CD1c-positive myeloid dendritic cell (primary cell): ENCODE data around the gene SRGAP2C.
A peak's percentile ranks its signal among the peaks of the same experiment; 100 is the strongest.
"Not testable (repeated sequence)": the region's sequence is repeated elsewhere in the genome, so short reads cannot be mapped to it uniquely, and the experiment has no call there.

ENCODE experiments used
- DNase-seq: peaks from one replicate; pipeline ENCODE4 v3.0.0-alpha.2; 2016; ENCODE audit errors: extremely low spot score

SRGAP2C gene

DNA sequence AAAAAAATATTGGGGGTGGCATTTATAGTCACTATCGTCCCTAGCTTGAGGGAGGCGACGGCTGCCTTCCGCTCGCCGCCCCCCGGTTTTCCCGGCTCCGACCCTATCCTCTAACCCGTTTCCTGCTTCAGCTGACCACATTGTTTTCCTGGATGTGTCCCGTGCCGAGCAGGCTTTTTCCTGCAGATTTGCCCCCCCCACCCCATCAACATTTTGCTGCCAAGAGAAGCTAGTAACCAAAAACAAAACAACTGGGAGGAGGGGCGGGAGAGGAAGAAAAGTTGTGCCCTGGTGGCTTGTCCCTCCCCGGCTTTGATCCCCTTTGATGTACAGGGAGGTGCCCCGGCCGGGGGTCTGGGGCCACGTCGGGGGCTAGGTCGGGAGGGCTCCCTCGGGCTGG lies 1.4 kb downstream of the SRGAP2C start:
- not testable (repeated sequence) for DNase-seq

- not testable (repeated sequence) for DNase-seq
Observed at GRCh38 chr1:121187914-121188313, 3.1 kb downstream of the SRGAP2C start.

DNA sequence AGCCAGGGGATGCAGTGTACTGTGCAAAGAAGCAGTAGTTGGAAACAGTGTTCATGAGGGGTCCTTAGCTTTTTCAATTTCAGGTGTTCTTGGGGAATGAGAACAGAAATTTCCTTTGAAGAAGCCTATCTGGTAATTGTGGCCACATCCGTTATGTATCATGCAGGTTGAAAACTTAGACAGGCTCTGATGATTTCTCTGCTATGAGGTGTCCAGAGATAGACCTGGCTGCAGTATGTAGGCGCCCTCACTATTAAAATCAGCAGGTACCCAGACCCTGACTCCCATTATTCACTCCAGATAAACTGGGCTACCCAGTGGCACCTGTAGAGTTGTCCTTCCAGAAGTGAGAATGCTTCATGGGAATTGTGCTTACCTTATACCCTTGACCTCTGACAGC lies 7.7 kb downstream of the SRGAP2C start:
- not testable (repeated sequence) for DNase-seq

DNA sequence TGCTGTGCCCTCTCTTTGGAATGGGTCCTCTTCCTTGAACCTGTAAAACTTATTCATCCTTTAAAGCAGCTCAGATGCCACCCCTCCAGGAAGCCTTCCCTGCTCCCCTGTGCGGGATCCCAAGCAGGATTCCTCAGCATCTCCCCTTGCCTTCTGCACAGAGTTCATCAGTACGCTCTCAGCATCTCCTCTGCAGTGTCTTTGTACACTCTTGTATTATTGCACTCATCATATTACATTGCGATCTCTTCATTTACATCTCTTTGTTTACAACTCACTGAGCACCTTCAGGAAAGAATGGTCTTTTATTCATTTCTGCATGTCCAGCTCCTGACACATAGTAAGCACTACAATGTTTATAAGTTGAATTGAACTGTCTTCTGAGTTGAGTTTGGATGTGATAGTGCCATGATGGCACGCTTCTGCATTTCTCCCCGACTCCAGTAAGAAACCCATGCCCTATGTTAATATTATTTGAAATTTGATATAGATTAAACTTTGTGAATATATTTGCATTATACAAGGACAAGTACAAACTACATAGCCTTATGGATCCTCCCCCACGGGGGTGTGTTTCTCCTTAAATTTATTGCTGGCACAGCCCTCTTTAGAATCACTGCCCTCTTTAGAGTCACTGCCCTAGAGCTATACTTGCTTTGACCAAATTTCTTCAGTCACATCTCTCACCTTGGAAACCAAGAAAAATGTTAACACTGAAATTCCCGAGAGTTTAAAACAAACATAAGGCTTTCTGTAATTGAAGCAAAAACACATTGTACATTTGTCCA lies 12.5 kb downstream of the SRGAP2C start:
- DNase-seq: not testable (repeated sequence)

GRCh38 chr1:121199763-121200162 lies 15.0 kb downstream of the SRGAP2C start:
- not testable (repeated sequence) for DNase-seq

DNA sequence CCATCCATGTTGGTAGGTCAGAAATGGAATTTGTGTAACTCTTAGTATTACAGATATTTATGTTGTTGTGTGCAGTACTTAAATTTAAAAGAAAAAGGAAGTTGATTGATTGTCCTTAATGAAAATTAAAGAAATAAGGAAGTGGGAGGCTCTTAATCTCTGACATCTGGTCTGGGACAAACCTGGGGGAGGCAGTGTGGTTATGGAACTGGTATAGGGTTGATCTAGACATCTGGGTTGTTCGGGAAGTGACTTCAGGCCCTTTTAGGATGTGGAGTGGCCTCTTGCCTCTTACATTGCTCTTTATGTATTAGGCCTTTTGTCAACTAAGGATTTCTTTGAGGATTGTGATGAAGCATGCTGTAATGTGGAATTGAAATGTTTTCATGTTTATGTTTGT lies 15.5 kb downstream of the SRGAP2C start:
- DNase-seq: not testable (repeated sequence)

DNA sequence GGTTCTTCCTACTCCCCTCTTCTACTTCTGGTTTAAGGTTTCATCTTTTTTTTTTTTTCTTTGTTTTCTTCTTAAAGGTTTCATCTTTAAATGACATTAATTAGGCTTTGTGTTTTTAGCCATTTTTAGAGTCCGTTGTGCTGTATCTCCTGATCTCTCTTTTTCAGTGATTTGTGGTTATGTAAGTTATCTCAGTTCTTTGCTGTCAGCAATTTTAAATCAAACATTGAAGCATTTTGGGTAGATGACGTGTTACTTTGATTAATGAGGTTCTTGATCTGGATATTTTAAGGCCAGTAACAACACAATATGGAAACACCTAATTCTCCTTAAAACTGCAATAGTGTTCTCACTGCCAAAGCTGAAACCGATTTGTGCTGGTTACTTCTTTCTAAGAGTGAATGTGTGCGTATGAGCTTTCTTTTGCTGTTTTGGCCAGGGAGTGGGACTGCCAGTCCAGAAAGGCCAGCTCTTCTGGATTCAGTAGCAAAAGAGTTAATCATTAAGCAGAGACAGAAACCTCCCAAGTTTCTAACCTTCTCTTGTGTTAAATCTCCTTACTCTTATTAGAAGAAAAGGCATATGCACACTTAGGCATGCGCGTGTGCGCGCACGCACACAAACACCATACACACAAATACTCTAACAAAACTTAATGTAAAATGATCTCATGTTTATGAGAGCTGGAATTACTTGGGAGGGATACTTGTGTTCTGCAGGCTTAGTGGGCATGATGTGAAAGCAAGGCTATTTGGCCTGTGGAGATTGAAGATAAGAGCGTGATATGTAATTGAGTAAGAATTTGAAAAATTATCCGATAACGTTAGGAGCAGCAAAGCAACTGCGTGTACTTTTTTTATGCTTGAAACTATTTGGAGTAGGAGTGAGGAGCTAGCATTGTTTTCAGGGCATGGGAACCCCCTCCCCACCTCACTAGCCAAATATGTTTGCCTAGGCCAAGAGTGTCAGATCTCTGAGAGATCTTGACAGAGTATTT lies 16.5 kb downstream of the SRGAP2C start:
- not testable (repeated sequence) for DNase-seq

- DNase-seq: not testable (repeated sequence)
Observed at GRCh38 chr1:121202986-121203385, 18.2 kb downstream of the SRGAP2C start.

DNA sequence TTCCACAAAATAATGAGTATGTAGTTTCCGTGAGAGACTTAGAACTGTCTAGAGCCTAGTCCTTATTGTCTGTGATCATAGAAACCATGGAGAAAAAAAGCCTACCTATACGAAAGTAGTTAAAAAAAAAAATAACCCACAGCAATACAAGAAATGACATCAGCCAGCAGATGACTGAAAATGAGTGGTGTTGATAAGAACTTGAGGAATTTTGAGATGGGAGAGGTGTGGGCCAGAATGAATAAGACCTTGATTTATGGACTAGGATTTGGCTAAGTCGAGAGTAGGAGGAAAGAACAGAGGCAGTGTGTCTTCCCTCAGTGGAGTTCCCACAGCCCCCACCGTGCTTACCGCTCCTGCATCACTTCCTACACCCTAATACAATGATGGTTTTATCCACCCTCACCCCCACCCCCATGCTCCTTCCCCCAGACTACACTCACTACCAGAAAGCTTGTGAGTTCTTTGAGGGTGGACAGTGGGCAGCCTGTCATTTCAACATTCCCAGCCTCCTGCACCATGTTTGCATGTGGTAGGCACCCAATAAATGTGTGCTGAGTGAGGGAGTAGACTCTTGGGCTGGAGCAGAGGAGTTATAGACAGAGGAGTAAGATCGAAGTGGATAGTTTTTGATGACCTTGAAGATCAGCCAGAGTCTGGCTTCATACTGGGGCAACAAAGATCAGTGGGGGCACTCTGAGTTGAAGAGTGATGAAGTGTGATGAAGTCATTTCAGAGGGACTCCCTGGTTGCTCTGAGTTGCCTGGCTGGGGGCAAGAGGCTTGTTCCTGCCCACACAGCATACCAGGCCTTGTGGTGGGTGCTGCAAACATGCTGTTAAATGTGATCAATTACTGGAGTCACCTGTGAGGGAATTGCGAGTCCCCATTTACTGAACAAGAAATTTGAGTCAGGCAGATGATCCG lies 21.3 kb downstream of the SRGAP2C start:
- DNase-seq: not testable (repeated sequence)

GRCh38 chr1:121207328-121207727 lies 22.6 kb downstream of the SRGAP2C start:
- not testable (repeated sequence) for DNase-seq

GRCh38 chr1:121208375-121208774 lies 23.6 kb downstream of the SRGAP2C start:
- not testable (repeated sequence) for DNase-seq

DNA sequence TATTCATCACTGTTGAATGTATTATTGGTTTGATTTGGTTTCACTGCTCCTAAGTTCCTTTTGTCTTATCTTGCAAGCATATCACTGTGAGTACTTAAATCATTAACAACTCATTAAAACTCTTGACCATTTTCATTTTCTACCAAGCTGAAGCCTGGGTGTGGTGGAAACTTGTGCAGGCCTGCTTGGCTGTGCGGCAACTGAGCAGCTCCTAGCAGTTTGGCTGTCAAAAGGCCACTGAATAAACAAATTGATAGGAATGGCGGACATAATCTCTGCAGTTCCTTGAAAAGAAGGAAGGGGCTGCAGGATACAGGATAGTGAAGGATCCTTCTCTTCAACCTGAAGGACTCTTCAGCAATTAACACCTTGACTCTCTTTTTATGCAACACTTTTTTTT lies 26.0 kb downstream of the SRGAP2C start:
- not testable (repeated sequence) for DNase-seq

DNA sequence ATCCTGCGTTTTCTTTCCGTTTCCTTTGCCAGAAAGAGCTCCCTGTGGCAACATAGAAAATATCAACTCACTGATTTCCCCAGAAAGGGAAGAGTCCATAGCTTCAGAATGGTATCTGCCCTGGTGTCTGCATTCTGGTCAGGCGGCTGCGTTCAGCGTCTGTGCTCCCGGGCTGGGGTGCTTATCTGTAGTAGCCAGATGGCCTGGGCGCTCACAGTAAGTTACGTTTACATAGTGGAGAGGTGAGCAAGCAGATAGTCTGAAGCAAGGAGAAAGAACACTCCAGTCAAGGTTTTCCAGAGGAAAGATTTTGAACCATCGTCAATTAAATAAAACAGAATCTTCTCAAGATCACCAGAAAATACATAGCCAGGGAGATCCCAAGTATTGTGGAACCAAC lies 28.7 kb downstream of the SRGAP2C start:
- not testable (repeated sequence) for DNase-seq

GRCh38 chr1:121214544-121215156 lies 29.9 kb downstream of the SRGAP2C start:
- DNase-seq: not testable (repeated sequence)

GRCh38 chr1:121215699-121216417 lies 31.1 kb downstream of the SRGAP2C start:
- DNase-seq: not testable (repeated sequence)

DNA sequence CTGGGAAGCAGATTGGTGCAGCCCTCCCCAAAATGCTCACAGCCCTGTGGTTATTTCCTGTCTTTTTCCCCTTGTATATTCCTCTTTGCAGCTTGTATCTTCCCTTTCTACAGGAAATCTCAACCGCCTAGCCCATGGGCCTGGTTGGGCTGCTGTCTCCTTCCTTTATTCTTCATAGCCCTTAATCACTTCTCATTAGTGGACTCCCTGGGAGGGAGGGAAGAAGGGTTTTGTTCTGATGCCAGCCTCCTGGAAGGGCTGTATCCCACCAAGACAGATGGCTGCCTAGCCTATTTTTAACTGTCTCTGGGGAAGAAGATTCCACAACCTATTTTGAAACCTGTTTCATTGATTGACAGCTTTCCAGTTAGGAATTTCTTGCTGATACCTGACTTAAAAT lies 31.9 kb downstream of the SRGAP2C start:
- not testable (repeated sequence) for DNase-seq

DNA sequence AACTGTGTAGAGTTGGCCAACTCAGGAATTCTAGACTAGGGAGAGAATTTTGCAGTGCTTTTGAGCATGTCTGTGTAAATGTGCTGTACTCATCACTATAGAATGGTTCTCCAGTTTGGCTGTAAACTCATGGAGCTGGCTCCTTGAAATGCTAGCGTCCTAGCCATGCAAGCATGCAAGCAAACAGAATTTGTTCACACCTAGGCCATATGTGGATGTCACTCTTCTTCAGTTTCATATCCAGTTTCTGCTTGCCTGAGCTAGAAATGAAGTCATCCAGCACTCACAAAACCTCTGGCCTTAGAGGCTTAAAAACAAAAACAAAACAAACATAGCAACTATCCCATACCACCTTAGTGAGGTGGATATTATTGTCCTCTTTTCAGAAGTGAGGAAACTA lies 37.0 kb downstream of the SRGAP2C start:
- DNase-seq: peak; percentile 58

DNA sequence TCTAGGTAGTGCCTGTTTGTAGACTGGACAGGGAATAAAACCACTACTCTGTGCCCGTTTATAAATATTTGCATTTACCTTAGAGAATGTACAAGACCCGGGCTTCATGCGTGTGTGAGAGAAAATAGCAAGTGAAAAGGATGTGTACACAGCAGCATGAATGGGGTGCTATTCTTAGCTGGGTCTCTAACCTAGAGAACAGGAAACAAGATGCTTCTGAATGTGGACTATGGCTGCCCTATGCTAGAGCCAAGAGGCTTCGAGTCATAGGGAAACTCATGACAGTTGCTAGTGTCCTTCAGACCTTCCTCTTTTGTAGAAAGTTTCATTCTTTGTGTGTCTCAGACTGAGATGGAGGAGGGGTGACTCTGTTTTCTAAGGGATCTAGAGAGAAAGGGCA lies 39.9 kb downstream of the SRGAP2C start:
- DNase-seq: not testable (repeated sequence)

DNA sequence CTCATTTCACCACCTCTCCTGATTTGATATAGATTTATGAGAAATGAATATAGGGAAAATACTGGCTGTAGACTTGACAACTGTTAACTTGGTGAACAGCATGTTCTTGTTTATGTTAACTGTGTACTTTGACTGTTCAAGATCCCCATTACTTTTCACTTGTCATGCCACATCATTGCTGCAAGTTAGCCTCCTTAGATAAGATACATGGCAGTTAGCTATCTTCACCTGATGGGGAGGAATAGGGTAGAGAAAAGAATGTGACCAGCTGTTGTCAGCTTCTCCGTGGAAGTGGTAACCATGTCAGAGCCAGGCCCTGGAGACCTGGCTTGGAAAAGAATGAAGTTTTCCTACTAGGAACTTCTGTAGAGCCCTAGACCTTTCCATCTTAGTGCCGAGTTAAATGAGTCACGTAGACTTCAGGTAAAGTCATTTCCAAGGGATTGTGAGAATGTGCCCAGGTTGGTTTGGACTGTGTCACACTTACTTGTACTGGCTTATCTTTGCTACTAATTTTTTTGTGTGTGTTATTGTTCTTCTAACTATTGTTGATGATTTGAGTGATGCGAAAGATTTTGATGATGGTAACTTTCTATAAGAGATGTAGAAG lies 41.6 kb downstream of the SRGAP2C start:
- DNase-seq: not testable (repeated sequence)

GRCh38 chr1:121226925-121227324 lies 42.1 kb downstream of the SRGAP2C start:
- DNase-seq: not testable (repeated sequence)
